SK-N-SH (cell line): ENCODE measurements around the gene VEGFA. TPM values are rescaled to one million over a fixed set of nuclear protein-coding genes. Genes with fewer than 3 reads are reported as not detected.

ENCODE experiments used
- CTCF ChIA-PET: fragments of 300-600, 350-600 bp; formaldehyde crosslinking; extraction: SDS; loops from one replicate; lab custom pipeline; 2021; lab: Yijun Ruan, JAX
- POLR2A ChIA-PET: fragments of 350-600 bp; sonication (Branson Sonifier 250); formaldehyde crosslinking; extraction: SDS; loops from one replicate; lab custom pipeline; 2020; ENCODE audit warnings: antibody characterized with exemption, inconsistent platforms; lab: Yijun Ruan, JAX
- DNase-seq: peaks from one replicate; pipeline ENCODE4 v3.0.0; 2012
- H2AFZ ChIP-seq: fragments of 200-600 bp; sonication (generic); 2 replicates; pipeline ENCODE4 v1.8.1; 2016; ENCODE audit warnings: antibody characterized with exemption, mild to moderate bottlenecking, low read depth
- H3F3A ChIP-seq: fragments of 200-600 bp; sonication (generic); replicated peaks from 2 replicates; pipeline ENCODE3; 2016; ENCODE audit warnings: antibody characterized with exemption, mild to moderate bottlenecking; ENCODE audit not compliant: insufficient read depth
- H3K27ac ChIP-seq, 2 experiments: fragments of 200-500 bp in 1 of 2; fragments of 200-600 bp in 1 of 2; sonication (Bioruptor generic) in 1 of 2; sonication (generic), shearing (Covaris generic) in 1 of 2; 2 replicates each; pipeline versions ENCODE4 v1.5.1 to v1.6.1; 2014 to 2016; ENCODE audit warnings: low read depth in 2 of 2, inconsistent platforms in 1 of 2, low read length in 1 of 2, mild to moderate bottlenecking in 1 of 2, mixed read lengths in 1 of 2
- H3K27me3 ChIP-seq: fragments of 200-600 bp; sonication (generic), shearing (Covaris generic); 2 replicates; pipeline ENCODE4 v1.6.1; 2016; ENCODE audit warnings: mixed run types; ENCODE audit not compliant: insufficient read depth
- H3K36me3 ChIP-seq, 2 experiments: fragments of 200-500 bp in 1 of 2; fragments of 200-600 bp in 1 of 2; sonication (Bioruptor generic) in 1 of 2; sonication (generic) in 1 of 2; replicated peaks in 1 of 2; 2 replicates each; pipeline versions ENCODE3 to v1.5.1; 2014 to 2016; ENCODE audit warnings: low read length in 1 of 2, mild to moderate bottlenecking in 1 of 2; ENCODE audit not compliant: insufficient read depth in 2 of 2, control insufficient read depth in 1 of 2
- H3K4me1 ChIP-seq, 2 experiments: fragments of 200-500 bp in 1 of 2; fragments of 200-600 bp in 1 of 2; sonication (Bioruptor generic) in 1 of 2; sonication (generic), shearing (Covaris generic) in 1 of 2; 2 replicates each; pipeline versions ENCODE4 v1.5.1 to v1.6.1; 2014 to 2016; ENCODE audit warnings: low read depth in 1 of 2, low read length in 1 of 2, mixed run types in 1 of 2; ENCODE audit not compliant: insufficient read depth in 2 of 2, control insufficient read depth in 1 of 2
- H3K4me2 ChIP-seq: fragments of 200-600 bp; sonication (generic), shearing (Covaris generic); 2 replicates; pipeline ENCODE4 v1.6.1; 2017; ENCODE audit warnings: mixed run types
- H3K4me3 ChIP-seq, 2 experiments: fragments of 200-500 bp in 1 of 2; fragments of 200-600 bp in 1 of 2; sonication (Bioruptor generic) in 1 of 2; sonication (generic), shearing (Covaris generic) in 1 of 2; 2 replicates each; pipeline versions ENCODE4 v1.5.1 to v1.8.1; 2014 to 2016; ENCODE audit warnings: low read depth in 2 of 2, inconsistent platforms in 1 of 2, low read length in 1 of 2, mild to moderate bottlenecking in 1 of 2, mixed read lengths in 1 of 2, moderate library complexity in 1 of 2
- H3K79me2 ChIP-seq: fragments of 200-600 bp; sonication (generic); 2 replicates; pipeline ENCODE4 v1.8.1; 2017; ENCODE audit warnings: mild to moderate bottlenecking; ENCODE audit not compliant: insufficient read depth
- H3K9ac ChIP-seq: fragments of 200-600 bp; sonication (generic); 2 replicates; pipeline ENCODE4 v1.6.1; 2017; ENCODE audit warnings: mixed run types
- H3K9me2 ChIP-seq: fragments of 200-600 bp; sonication (generic); 2 replicates; pipeline ENCODE4 v1.6.1; 2017; ENCODE audit warnings: mixed run types
- H3K9me3 ChIP-seq: fragments of 200-600 bp; sonication (generic); 2 replicates; pipeline ENCODE4 v1.6.1; 2017; ENCODE audit warnings: mixed run types, mild to moderate bottlenecking, moderate library complexity
- H4K20me1 ChIP-seq: fragments of 200-600 bp; sonication (generic); 2 replicates; pipeline ENCODE4 v1.6.1; 2017; ENCODE audit warnings: mild to moderate bottlenecking, mixed run types; ENCODE audit not compliant: insufficient read depth
- ELF1 ChIP-seq: IDR thresholded peaks from 2 replicates; pipeline ENCODE4 v1.4.0; 2012
- FOXM1 ChIP-seq: IDR thresholded peaks from 2 replicates; pipeline ENCODE4 v1.4.0; 2012; ENCODE audit warnings: low read depth, mild to moderate bottlenecking
- GATA2 ChIP-seq: sonication (generic); formaldehyde crosslinking; IDR thresholded peaks from 2 replicates; pipeline ENCODE4 v1.5.0; 2020; ENCODE audit warnings: mild to moderate bottlenecking, missing genetic modification reagents
- IRF3 ChIP-seq: fragments of 150-350 bp; IDR thresholded peaks from 2 replicates; pipeline ENCODE4 v1.6.1; 2016; ENCODE audit warnings: mild to moderate bottlenecking, low read depth, low read length
- MXI1 ChIP-seq: IDR thresholded peaks from 2 replicates; pipeline ENCODE4 v1.6.1; 2012; ENCODE audit warnings: mild to moderate bottlenecking, low read depth, low read length, improper control_type of control experiment
- NFIC ChIP-seq: IDR thresholded peaks from 2 replicates; pipeline ENCODE4 v1.4.0; 2012; ENCODE audit warnings: borderline replicate concordance
- RFX5 ChIP-seq: IDR thresholded peaks from 2 replicates; pipeline ENCODE4 v1.6.1; 2012; ENCODE audit warnings: mild to moderate bottlenecking, improper control_type of control experiment, low read length
- SMC3 ChIP-seq: IDR thresholded peaks from 2 replicates; pipeline ENCODE4 v1.6.1; 2012; ENCODE audit warnings: low read depth, low read length, improper control_type of control experiment
- TCF12 ChIP-seq: IDR thresholded peaks from 2 replicates; pipeline ENCODE4 v1.4.0; 2012
- YY1 ChIP-seq: IDR thresholded peaks from 2 replicates; pipeline ENCODE4 v1.4.0; 2012; ENCODE audit warnings: low read depth, mild to moderate bottlenecking
- WGBS: methylation state at CpG from one replicate; pipeline ENCODE4 v1.1.6; 2017; ENCODE audit warnings: low lambda C conversion rate; 5-methylcytosine and 5-hydroxymethylcytosine counted together
- polyA plus RNA-seq, 3 experiments: library from polyadenylated mRNA; depleted of rRNA; stranded (reverse); fragments of >200 nt; gene quantifications; 2 replicates each; pipeline ENCODE4 v1.2.3, GENCODE V29; 2012
- TF ChIP-seq, protein P1 (sequence below): IDR thresholded peaks from 2 replicates; pipeline ENCODE4 v1.4.0; 2012; ENCODE audit warnings: low read depth
- TF ChIP-seq, protein P2 (sequence below): IDR thresholded peaks from 2 replicates; pipeline ENCODE4 v1.4.0; 2012; ENCODE audit warnings: low read depth, borderline replicate concordance

Gene VEGFA
- polyA plus RNA-seq, 1 of the 3 experiments (the other 2 are of a cell fraction), result 81.0 TPM

DNA sequence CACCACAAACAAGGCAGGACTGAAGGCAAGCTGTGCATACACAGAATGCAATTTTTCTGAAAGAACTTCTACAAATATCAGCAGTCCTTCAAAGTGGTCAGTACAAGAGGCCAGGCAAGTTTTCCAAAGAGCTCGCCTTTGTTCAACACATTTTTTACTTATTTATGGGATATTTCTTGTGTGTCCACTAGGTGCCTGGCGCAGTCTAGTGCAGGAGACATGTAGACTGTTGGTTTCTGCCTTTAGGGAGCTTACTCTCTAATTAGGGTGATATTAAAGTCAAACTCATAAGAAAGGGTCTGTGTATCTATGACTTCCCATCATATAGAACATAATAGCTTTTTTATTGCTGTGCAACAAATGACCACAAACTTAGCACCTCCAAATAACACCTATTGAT, 21.2 kb upstream of the VEGFA start:
- no peaks in the 10 kb centered on the region for H3K79me2 ChIP-seq
- POLR2A ChIA-PET, result no interaction called here
- WGBS, result 69% methylated on average over 2 of the region's 2 CpGs
- no peak for DNase-seq
- H3K27me3 ChIP-seq, result 0 out of 2 replicates have a peak, but pooled peaks cover 4% of the 10 kb centered on the region
- H3K27ac ChIP-seq, result no peak overlapping the region
- H3K4me1 ChIP-seq, result no peaks in the 10 kb centered on the region; a peak in 1 of 4 replicates
- no peak overlapping the region for H3K4me2 ChIP-seq
- H2AFZ ChIP-seq, result no peak overlapping the region
- no peaks in the 10 kb centered on the region for H3K36me3 ChIP-seq
- CTCF ChIA-PET, result interaction anchor here (0.6 to 7.3 kb wide), 9 partner anchors 9 to 331 kb away, joined by 3 to 45 read pairs (median 4); partner anchors contain the start of gene VEGFA
- H3F3A ChIP-seq, result no peaks in the 10 kb centered on the region
- no peak overlapping the region for H3K9ac ChIP-seq
- no peak overlapping the region for H3K4me3 ChIP-seq
- no peak for TF ChIP-seq IRF3
- no peak for TF ChIP-seq YY1
- TF ChIP-seq GATA2 (CRISPR knock-in tag), result no peak
- no peak for TF ChIP-seq SMC3
- no peak for TF ChIP-seq ELF1
- no peak for TF ChIP-seq FOXM1
- TF ChIP-seq, protein P1, sequence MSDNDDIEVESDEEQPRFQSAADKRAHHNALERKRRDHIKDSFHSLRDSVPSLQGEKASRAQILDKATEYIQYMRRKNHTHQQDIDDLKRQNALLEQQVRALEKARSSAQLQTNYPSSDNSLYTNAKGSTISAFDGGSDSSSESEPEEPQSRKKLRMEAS, result no peak
- TF ChIP-seq, protein P2, sequence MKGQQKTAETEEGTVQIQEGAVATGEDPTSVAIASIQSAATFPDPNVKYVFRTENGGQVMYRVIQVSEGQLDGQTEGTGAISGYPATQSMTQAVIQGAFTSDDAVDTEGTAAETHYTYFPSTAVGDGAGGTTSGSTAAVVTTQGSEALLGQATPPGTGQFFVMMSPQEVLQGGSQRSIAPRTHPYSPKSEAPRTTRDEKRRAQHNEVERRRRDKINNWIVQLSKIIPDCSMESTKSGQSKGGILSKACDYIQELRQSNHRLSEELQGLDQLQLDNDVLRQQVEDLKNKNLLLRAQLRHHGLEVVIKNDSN, result no peak
- no peak for TF ChIP-seq RFX5
- H4K20me1 ChIP-seq, result no peaks in the 10 kb centered on the region
- no peaks in the 10 kb centered on the region for H3K9me2 ChIP-seq
- no peaks in the 10 kb centered on the region for H3K9me3 ChIP-seq

DNA sequence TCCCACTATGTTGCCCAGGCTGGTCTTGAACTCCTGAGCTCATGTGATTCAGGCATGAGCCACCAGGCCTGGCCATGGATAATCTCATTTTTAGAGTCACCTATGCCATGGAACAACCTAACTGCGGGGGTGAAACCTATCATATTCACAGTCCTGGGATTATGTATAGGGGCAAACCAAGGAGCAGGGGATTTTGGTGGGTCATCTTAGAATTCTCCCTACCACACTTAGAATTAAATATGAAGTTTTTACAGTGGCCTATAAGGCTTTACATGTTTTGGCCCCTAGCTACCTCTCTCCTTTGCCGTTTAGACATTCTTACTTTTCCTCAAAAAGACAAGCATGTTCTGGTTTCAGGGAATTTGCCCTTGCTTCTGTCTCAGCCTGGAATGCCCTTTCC, 20.6 kb upstream of the VEGFA start:
- no peak for DNase-seq
- Histone ChIP-seq H3K4me2 (no peak overlapping the region), H3K27me3 (0 out of 2 replicates have a peak, but pooled peaks cover 4% of the 10 kb centered on the region), H4K20me1 (no peaks in the 10 kb centered on the region), H3K9me2 (no peaks in the 10 kb centered on the region), H3K4me1 (no peaks in the 10 kb centered on the region; a peak in 1 of 4 replicates), H3K36me3 (no peaks in the 10 kb centered on the region), H3K9me3 (no peaks in the 10 kb centered on the region), H3K79me2 (no peaks in the 10 kb centered on the region), H3K9ac (no peak overlapping the region), H2AFZ (no peak overlapping the region), H3K27ac (no peak overlapping the region), H3K4me3 (no peak overlapping the region), H3F3A (no peaks in the 10 kb centered on the region)
- ChIA-PET CTCF (interaction anchor here (0.6 to 7.3 kb wide), 8 partner anchors 10 to 325 kb away, joined by 3 to 45 read pairs (median 4); partner anchors contain the start of gene VEGFA), POLR2A (no interaction called here)
- TF ChIP-seq SMC3 (no peak), MXI1 (no peak), GATA2 (CRISPR knock-in tag) (no peak), NFIC (no peak), TCF12 (no peak)
- WGBS, result 35% methylated on average over 2 of the region's 2 CpGs
